Small intestine (tissue), 7 donors: ENCODE data around the gene HCN3. TPM values are rescaled to one million over a fixed set of nuclear protein-coding genes. Genes with fewer than 3 reads are reported as not detected.
"Not testable (repeated sequence)": the region's sequence is repeated elsewhere in the genome, so short reads cannot be mapped to it uniquely, and the experiment has no call there.

Experiments used
- DNase-seq, 2 donors: peaks; one replicate each; pipeline versions ENCODE4 v3.0.0 to v3.0.0-alpha.2; 2013
- FAIRE-seq: peaks from 2 replicates; lab custom pipeline; 2012; peaks lifted over from hg19 to GRCh38; lab: Jason Lieb, UNC
- H3K27ac ChIP-seq, 3 donors: one replicate each; pipeline ENCODE4 v1.5.1; 2013; ENCODE audit warnings: low read length in 2 of 3, mild to moderate bottlenecking in 2 of 3, control low read depth in 1 of 3, inconsistent platforms in 1 of 3, low read depth in 1 of 3, moderate library complexity in 1 of 3
- H3K27me3 ChIP-seq, 3 donors: one replicate each; pipeline ENCODE4 v1.6.1; 2013; ENCODE audit warnings: low read length in 3 of 3, inconsistent platforms in 1 of 3; ENCODE audit not compliant: control insufficient read depth in 3 of 3, insufficient read depth in 3 of 3
- H3K36me3 ChIP-seq, 3 donors: one replicate each; pipeline ENCODE4 v1.6.1; 2013; ENCODE audit warnings: low read length in 3 of 3, inconsistent platforms in 1 of 3, low read depth in 1 of 3, mild to moderate bottlenecking in 1 of 3, moderate library complexity in 1 of 3; ENCODE audit not compliant: control insufficient read depth in 3 of 3, insufficient read depth in 2 of 3
- H3K4me1 ChIP-seq, 3 donors: one replicate each; pipeline ENCODE4 v1.6.1; 2013; ENCODE audit warnings: low read length in 2 of 3, inconsistent platforms in 1 of 3, low read depth in 1 of 3, mild to moderate bottlenecking in 1 of 3, moderate library complexity in 1 of 3; ENCODE audit not compliant: control insufficient read depth in 3 of 3, insufficient read depth in 2 of 3
- H3K4me3 ChIP-seq, 3 donors: one replicate each; pipeline ENCODE4 v1.5.1; 2013; ENCODE audit warnings: low read length in 3 of 3, control low read depth in 1 of 3, inconsistent platforms in 1 of 3, low read depth in 1 of 3, mild to moderate bottlenecking in 1 of 3, moderate library complexity in 1 of 3
- H3K9me3 ChIP-seq, 2 donors: one replicate each; pipeline ENCODE4 v1.6.1; 2013; ENCODE audit warnings: low read depth in 1 of 2, low read length in 1 of 2; ENCODE audit not compliant: control insufficient read depth in 2 of 2, insufficient read depth in 1 of 2
- WGBS, 3 donors: extraction: QIAGEN DNeasy Blood & Tissue Kit; methylation state at CpG; one replicate each; pipeline ENCODE4 v1.1.7; 2013; 5-methylcytosine and 5-hydroxymethylcytosine counted together
- polyA plus RNA-seq, 4 donors: library from polyadenylated mRNA; stranded (reverse) in 3 of 4; unstranded in 1 of 4; fragments of 200-250 nt in 3 of 4; fragments of 120-200 nt in 1 of 4; gene quantifications; one replicate each; pipeline versions ENCODE4 v1.2.1 to v1.2.3, GENCODE V29; 2013
- donor health status: healthy with polysubstance abuse.
- donor health status: control.
- donor health status: control.
- donor health status: Bipolar disorder and iron deficiency.
- donor health status: healthy.

HCN3 gene
- polyA plus RNA-seq, 4 donors = 4.0 to 15.0 (median 8.1) TPM

- 92 to 96% (median 93%) methylated on average over 12 of the region's 12 CpGs for WGBS, 3 donors
- Histone ChIP-seq H3K9me3 (no peaks in the 10 kb centered on the region), H3K4me1 (no peaks in the 10 kb centered on the region), H3K36me3 (peaks cover 0 to 65% (median 0%) of the 10 kb centered on the region in 3 donors), H3K27ac (no peak overlapping the region), H3K27me3 (no peaks in the 10 kb centered on the region), H3K4me3 (no peak overlapping the region)
- FAIRE-seq = no peak
- DNase-seq = no peak
Measured at GRCh38 chr1:155284476-155284875, 7.2 kb downstream of the HCN3 start.

DNA sequence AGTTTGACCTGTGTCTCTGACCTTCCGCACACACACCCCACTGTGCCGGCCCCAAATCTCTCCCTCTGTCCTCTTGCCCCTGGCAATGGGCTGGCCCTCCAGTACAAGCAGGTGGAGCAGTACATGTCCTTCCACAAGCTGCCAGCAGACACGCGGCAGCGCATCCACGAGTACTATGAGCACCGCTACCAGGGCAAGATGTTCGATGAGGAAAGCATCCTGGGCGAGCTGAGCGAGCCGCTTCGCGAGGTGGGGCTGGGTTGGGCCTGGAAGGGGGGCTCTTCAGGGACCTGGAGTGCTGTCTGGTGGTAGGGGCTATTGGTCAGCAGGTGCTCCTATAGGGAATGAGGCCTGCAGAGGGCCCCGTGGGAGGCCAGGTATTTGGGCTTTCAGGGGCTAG, 7.8 kb downstream of the HCN3 start:
- Histone ChIP-seq H3K27me3 (no peaks in the 10 kb centered on the region), H3K4me1 (no peaks in the 10 kb centered on the region), H3K9me3 (no peaks in the 10 kb centered on the region), H3K36me3 (peaks cover 0 to 67% (median 0%) of the 10 kb centered on the region in 3 donors), H3K27ac (no peak overlapping the region), H3K4me3 (no peak overlapping the region)
- 91 to 94% (median 93%) methylated on average over 14 of the region's 14 CpGs for WGBS, 3 donors
- DNase-seq (no peak), FAIRE-seq (no peak)

GRCh38 chr1:155285631-155286044, 8.4 kb downstream of the HCN3 start:
- no peak overlapping the region for H3K4me3 ChIP-seq
- no peaks in the 10 kb centered on the region for H3K27me3 ChIP-seq
- H3K9me3 ChIP-seq = no peaks in the 10 kb centered on the region
- H3K36me3 ChIP-seq = peaks cover 0 to 70% (median 0%) of the 10 kb centered on the region in 3 donors
- no peak overlapping the region for H3K27ac ChIP-seq
- H3K4me1 ChIP-seq = no peaks in the 10 kb centered on the region
- 92 to 95% (median 93%) methylated on average over 18 of the region's 18 CpGs for WGBS, 3 donors
- DNase-seq = no peak
- FAIRE-seq = no peak

GRCh38 chr1:155286544-155286943, 9.3 kb downstream of the HCN3 start:
- no peaks in the 10 kb centered on the region for H3K9me3 ChIP-seq
- no peaks in the 10 kb centered on the region for H3K4me1 ChIP-seq
- no peak for DNase-seq
- FAIRE-seq = no peak
- WGBS, 3 donors = 75 to 81% (median 78%) methylated on average over 2 of the region's 2 CpGs
- H3K36me3 ChIP-seq = peaks cover 0 to 75% (median 0%) of the 10 kb centered on the region in 3 donors
- H3K27me3 ChIP-seq = no peaks in the 10 kb centered on the region
- H3K4me3 ChIP-seq = no peak overlapping the region
- no peak overlapping the region for H3K27ac ChIP-seq

- WGBS, 3 donors = 92 to 94% (median 93%) methylated on average over 16 to 21 of the region's 21 CpGs
- Histone ChIP-seq H3K9me3 (no peaks in the 10 kb centered on the region), H3K4me3 (no peak overlapping the region), H3K36me3 (peaks cover 0 to 77% (median 0%) of the 10 kb centered on the region in 3 donors), H3K4me1 (no peaks in the 10 kb centered on the region), H3K27me3 (peaks cover 0 to 2% (median 0%) of the 10 kb centered on the region in 3 donors), H3K27ac (no peak overlapping the region)
- FAIRE-seq (no peak), DNase-seq (no peak)
Measured at GRCh38 chr1:155287987-155288543, 10.8 kb downstream of the HCN3 start.

GRCh38 chr1:155291006-155291405, 13.7 kb downstream of the HCN3 start:
- H3K9me3 ChIP-seq, FAIRE-seq, DNase-seq, H3K4me1 ChIP-seq, H3K4me3 ChIP-seq, H3K27ac ChIP-seq: not testable (repeated sequence)
- Histone ChIP-seq H3K27me3 (peaks cover 0 to 28% (median 12%) of the 10 kb centered on the region in 3 donors), H3K36me3 (peaks cover 0 to 81% (median 0%) of the 10 kb centered on the region in 3 donors)
- WGBS, 3 donors = 88 to 92% (median 89%) methylated on average over 10 of the region's 10 CpGs

DNA sequence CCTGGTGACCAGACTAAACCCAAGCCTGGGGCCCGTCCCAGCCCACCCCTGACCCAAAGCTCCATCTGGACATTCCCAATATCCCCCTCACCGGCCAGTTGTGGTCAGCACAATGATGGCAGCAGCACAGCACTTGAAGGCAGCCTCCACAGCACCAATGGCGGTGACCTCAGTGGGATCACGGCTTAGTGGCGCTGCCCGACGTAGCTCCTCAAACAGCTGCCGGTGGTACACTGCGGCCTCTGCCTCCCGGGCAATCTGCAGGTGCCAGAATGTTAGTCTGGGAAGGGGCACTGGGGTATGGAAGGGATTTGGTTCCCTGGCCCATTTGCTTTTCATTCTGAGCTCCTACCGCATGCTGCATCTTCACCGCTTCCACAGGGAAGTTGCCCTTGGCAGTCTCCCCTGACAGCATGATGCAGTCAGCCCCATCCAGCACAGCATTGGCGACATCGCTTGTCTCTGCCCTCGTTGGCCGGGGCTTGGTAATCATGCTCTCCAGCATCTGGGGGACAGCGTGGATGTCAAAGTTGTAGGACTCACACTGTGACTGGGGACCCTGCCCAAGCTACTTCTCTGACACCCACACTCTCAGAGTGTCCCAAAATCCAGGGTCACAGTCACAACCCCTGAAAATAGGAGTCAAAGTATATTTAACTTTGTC, 16.0 kb downstream of the HCN3 start:
- peaks cover 0 to 4% of the 10 kb centered on the region in 2 donors for H3K9me3 ChIP-seq
- H3K27me3 ChIP-seq = peaks cover 0 to 42% (median 15%) of the 10 kb centered on the region in 3 donors
- no peak for DNase-seq
- WGBS, 3 donors = 86 to 91% (median 89%) methylated on average over 17 of the region's 17 CpGs
- H3K27ac ChIP-seq = no peak overlapping the region
- H3K36me3 ChIP-seq = peaks cover 0 to 69% (median 0%) of the 10 kb centered on the region in 3 donors
- peaks cover 0 to 9% (median 0%) of the 10 kb centered on the region in 3 donors for H3K4me1 ChIP-seq
- no peak overlapping the region for H3K4me3 ChIP-seq
- no peak for FAIRE-seq

DNA sequence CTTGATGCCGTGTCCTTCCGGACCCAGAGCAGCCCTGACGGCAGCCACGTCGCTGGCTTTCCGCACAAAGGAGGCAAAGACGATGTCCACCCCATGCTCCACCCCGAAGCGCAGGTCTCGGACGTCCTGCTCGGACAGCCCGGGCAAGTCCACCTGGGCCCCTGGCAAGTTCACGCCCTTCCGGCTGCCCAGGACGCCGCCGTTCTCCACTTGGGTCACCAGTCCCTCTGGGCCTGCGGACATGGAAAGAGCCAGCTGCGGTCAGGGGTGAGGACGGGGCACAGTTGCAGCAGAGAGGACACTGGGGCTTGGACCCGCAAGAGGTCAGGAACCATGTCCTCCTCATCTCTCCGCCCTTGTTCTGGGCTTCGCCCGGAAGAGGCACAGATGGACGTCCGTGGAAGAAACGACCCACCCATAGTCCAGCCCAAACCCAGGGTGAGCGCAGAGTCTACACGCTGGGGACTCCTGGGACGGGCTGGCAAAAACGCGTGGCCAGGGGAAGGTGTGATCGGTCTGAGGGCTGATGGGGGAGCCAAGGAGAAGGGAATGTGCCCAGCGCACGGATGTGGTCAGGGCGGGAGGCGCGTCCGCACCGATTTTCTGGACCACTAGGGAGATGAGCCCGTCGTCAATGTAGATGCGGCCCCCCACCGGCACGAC, 17.4 kb downstream of the HCN3 start:
- DNase-seq (no peak), FAIRE-seq (no peak)
- H3K36me3 ChIP-seq = peaks cover 0 to 56% (median 0%) of the 10 kb centered on the region in 3 donors
- no peak overlapping the region for H3K4me3 ChIP-seq
- H3K27ac ChIP-seq = no peak overlapping the region
- peaks cover 0 to 9% (median 0%) of the 10 kb centered on the region in 3 donors for H3K4me1 ChIP-seq
- H3K27me3 ChIP-seq = peaks cover 0 to 42% (median 15%) of the 10 kb centered on the region in 3 donors
- H3K9me3 ChIP-seq = peaks cover 0 to 4% of the 10 kb centered on the region in 2 donors
- 44 to 88% (median 74%) methylated on average over 41 to 46 of the region's 46 CpGs for WGBS, 3 donors
